Cardiac fibroblast (primary cell): ENCODE measurements around the gene PIP5K1B.

Experiments
- DNase-seq, 2 donors: peaks; one replicate each; pipeline versions ENCODE4 v3.0.0 to v3.0.0-alpha.2; 2010; ENCODE audit warnings: low read depth in 2 of 2
- H3K4me3 ChIP-seq, 2 donors: replicated peaks in 1 of 2; 1 replicate in 1 of 2; 2 replicates in 1 of 2; pipeline ENCODE4 v1.5.1; 2011; ENCODE audit warnings: low read depth in 2 of 2, low read length in 2 of 2, mild to moderate bottlenecking in 2 of 2, moderate library complexity in 1 of 2
- CTCF ChIP-seq: IDR thresholded peaks from one replicate; pipeline ENCODE4 v1.5.1; 2011; ENCODE audit warnings: low read depth, mild to moderate bottlenecking, low read length, inconsistent platforms

Gene PIP5K1B

GRCh38 chr9:68832101-68832500 lies 127.1 kb downstream of the PIP5K1B start:
- TF ChIP-seq CTCF, result no peak
- H3K4me3 ChIP-seq, result no peak overlapping the region
- no peak for DNase-seq

GRCh38 chr9:68832861-68833518 lies 128.0 kb downstream of the PIP5K1B start:
- TF ChIP-seq CTCF, result no peak
- no peak for DNase-seq
- no peak overlapping the region for H3K4me3 ChIP-seq

GRCh38 chr9:68834931-68835520 lies 130.0 kb downstream of the PIP5K1B start:
- H3K4me3 ChIP-seq, result no peak overlapping the region
- TF ChIP-seq CTCF, result no peak
- DNase-seq, result no peak

- TF ChIP-seq CTCF, result no peak
- no peak overlapping the region for H3K4me3 ChIP-seq
- no peak for DNase-seq
Observed at GRCh38 chr9:68836788-68837187, 131.7 kb downstream of the PIP5K1B start.

- DNase-seq, result no peak
- no peak for TF ChIP-seq CTCF
- no peak overlapping the region for H3K4me3 ChIP-seq
Observed at GRCh38 chr9:68838245-68838644, 133.2 kb downstream of the PIP5K1B start.

GRCh38 chr9:68841276-68842052 lies 136.4 kb downstream of the PIP5K1B start:
- no peak for TF ChIP-seq CTCF
- DNase-seq, result no peak

More at GRCh38 chr9:68841276-68842052, 136.4 kb downstream of the PIP5K1B start:
- H3K4me3 ChIP-seq, result no peak overlapping the region
